ENCODE measurements around the gene CEACAM18. TPM values are rescaled to one million over a fixed set of nuclear protein-coding genes. Genes with fewer than 3 reads are reported as not detected.

Gene CEACAM18
- total and polyA plus RNA-seq, 2 experiments from 2014 or later, result not detected

DNA sequence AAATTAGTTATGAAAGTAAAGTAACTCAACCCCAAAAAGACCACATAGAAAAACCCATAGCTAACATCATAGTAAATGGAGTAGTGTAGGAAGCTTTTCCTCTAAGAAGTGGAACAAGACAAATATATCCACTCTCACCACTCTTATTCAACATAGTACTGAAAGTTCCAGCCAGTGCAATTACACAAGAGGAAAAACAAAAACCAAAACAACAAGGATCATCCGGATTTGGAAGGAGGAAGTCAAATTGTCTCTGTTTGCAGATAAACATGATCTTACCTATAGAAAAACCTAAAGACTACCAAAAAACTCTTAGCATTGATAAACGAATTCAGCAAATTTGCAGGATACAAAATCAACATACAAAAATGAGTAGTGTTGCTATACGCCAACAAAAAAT, 11.6 kb upstream of the CEACAM18 start:
- Histone ChIP-seq H3K4me3 (no peak overlapping the region), H3K9me3 (ENCODE audit: low read depth) (no peaks in the 10 kb centered on the region), H3K4me1 (ENCODE audit: low read depth) (no peaks in the 10 kb centered on the region), H3K27ac (no peak overlapping the region), H3K27me3 (no peaks in the 10 kb centered on the region), H3K36me3 (no peaks in the 10 kb centered on the region)
- DNase-seq (ENCODE audit: low read depth in 1 of 2, low spot score in 1 of 2), result no peak
- TF ChIP-seq, protein P1, sequence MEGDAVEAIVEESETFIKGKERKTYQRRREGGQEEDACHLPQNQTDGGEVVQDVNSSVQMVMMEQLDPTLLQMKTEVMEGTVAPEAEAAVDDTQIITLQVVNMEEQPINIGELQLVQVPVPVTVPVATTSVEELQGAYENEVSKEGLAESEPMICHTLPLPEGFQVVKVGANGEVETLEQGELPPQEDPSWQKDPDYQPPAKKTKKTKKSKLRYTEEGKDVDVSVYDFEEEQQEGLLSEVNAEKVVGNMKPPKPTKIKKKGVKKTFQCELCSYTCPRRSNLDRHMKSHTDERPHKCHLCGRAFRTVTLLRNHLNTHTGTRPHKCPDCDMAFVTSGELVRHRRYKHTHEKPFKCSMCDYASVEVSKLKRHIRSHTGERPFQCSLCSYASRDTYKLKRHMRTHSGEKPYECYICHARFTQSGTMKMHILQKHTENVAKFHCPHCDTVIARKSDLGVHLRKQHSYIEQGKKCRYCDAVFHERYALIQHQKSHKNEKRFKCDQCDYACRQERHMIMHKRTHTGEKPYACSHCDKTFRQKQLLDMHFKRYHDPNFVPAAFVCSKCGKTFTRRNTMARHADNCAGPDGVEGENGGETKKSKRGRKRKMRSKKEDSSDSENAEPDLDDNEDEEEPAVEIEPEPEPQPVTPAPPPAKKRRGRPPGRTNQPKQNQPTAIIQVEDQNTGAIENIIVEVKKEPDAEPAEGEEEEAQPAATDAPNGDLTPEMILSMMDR (IDR thresholded peaks at IDR 0.05; ENCODE audit: low read depth, low read length), result no peak

DNA sequence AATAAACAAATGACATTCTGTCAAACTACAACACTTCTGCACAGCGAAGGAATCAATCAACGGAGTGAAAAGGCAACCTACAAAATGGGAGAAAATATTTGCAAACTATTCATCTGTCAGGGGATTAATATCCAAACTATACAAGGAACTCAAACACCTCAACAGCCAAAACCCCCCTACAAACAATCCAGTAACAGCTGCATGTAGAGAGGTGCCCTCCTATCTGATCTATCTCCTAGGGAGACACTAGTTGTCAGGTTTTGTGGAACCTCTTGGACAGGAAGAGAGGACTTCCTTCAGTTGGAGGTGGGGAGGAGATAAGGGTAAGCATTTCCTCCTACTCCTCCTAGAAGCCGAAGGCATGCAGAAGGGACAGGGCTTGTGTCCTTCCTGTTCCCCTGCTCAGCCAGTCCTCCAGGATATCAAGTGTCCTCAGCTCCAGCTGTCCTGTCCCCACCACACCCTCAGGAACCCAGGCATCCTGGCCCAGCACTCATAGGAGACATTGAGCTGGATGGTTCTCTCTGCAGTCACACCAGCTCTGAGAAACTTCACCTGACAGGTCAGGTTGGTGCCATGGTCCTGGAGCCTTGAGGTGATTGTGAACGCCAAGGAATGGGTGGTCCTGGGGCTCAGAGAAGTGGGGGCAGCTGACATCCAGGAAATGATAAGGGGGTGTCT, 10.3 kb upstream of the CEACAM18 start:
- no peaks in the 10 kb centered on the region for H3K4me1 ChIP-seq (ENCODE audit: low read depth)

DNA sequence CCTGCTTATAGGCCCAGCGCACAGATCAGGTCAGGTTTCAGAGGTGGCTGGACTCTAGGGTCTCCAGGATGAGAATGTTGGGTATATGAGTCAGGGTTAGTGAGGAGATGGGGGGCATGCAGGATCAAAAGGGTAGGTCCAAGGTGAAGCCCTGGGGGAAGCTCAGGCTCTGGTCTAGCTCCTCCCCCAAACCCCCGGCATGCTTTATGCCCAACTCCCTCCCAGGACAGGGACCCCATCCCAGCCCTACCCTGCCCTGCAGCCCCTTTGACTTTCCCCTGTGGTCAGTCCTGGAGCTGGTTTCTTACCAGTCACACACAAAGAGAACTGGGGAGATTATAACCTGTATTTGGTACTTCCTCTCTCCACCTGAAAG, 9.8 kb upstream of the CEACAM18 start:
- no peaks in the 10 kb centered on the region for H3K36me3 ChIP-seq
- H3K27me3 ChIP-seq, result no peaks in the 10 kb centered on the region
- H3K9me3 ChIP-seq (ENCODE audit: low read depth), result no peaks in the 10 kb centered on the region
- TF ChIP-seq, protein P1 (IDR thresholded peaks at IDR 0.05; ENCODE audit: low read depth, low read length), result no peak
- DNase-seq (ENCODE audit: low read depth in 1 of 2, low spot score in 1 of 2), result no peak
- H3K4me1 ChIP-seq (ENCODE audit: low read depth), result no peaks in the 10 kb centered on the region
- H3K27ac ChIP-seq, result no peak overlapping the region
- H3K4me3 ChIP-seq, result no peak overlapping the region

More for the DNA sequence above, 10.3 kb upstream of the CEACAM18 start:
- H3K27ac ChIP-seq, result no peak overlapping the region
- H3K4me3 ChIP-seq, result no peak overlapping the region
- TF ChIP-seq, protein P1 (IDR thresholded peaks at IDR 0.05; ENCODE audit: low read depth, low read length), result no peak
- H3K27me3 ChIP-seq, result no peaks in the 10 kb centered on the region
- H3K36me3 ChIP-seq, result no peaks in the 10 kb centered on the region
- H3K9me3 ChIP-seq (ENCODE audit: low read depth), result no peaks in the 10 kb centered on the region
- no peak for DNase-seq (ENCODE audit: low read depth in 1 of 2, low spot score in 1 of 2)

DNA sequence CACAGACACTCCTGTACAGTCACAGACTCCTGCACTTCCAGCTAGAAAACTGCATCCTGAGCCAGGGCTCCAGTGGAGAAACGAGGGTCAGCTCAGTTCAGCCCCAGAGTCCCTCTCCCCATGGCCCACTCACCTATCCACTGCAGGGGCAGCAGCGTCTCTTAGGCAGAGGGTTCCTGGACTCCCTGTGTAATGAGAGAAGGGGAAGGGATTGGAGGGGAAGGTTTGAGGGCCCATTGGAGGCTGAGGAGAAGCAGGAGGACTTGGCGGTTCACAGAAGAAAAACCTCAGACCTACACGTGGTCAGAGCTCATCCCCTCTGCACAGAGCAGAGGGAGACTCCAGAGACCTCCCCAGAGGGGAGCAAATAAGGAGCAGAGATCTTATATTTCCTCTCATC, 9.2 kb upstream of the CEACAM18 start:
- H3K27me3 ChIP-seq, result no peaks in the 10 kb centered on the region
- TF ChIP-seq, protein P1 (IDR thresholded peaks at IDR 0.05; ENCODE audit: low read depth, low read length), result no peak
- no peak overlapping the region for H3K4me3 ChIP-seq

DNA sequence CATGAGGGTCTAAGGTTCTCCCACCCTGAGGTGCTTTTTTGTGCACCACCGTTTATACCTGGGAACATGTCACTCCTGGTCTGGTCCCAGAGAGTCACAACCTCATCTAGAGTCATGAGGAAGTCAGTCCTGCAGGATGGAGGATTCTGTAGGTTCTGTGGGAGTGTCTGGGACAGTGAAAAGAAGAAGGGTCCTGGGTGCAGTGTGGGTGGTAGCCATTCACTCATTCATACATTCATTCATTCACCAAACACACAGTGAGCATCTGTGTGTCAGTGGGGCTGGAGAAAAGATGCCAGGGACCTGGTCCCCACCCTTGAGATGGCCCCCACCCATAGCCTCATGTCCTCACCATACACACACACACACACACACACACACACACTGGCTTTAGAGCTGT, 8.7 kb upstream of the CEACAM18 start:
- no peaks in the 10 kb centered on the region for H3K36me3 ChIP-seq
- no peaks in the 10 kb centered on the region for H3K9me3 ChIP-seq (ENCODE audit: low read depth)
- H3K4me3 ChIP-seq, result no peak overlapping the region
- H3K27me3 ChIP-seq, result no peaks in the 10 kb centered on the region
- TF ChIP-seq, protein P1 (IDR thresholded peaks at IDR 0.05; ENCODE audit: low read depth, low read length), result no peak
- H3K4me1 ChIP-seq (ENCODE audit: low read depth), result no peaks in the 10 kb centered on the region
- no peak overlapping the region for H3K27ac ChIP-seq
- no peak for DNase-seq (ENCODE audit: low read depth in 1 of 2, low spot score in 1 of 2)

More for the DNA sequence above, 9.2 kb upstream of the CEACAM18 start:
- Histone ChIP-seq H3K9me3 (ENCODE audit: low read depth) (no peaks in the 10 kb centered on the region), H3K4me1 (ENCODE audit: low read depth) (no peaks in the 10 kb centered on the region), H3K27ac (no peak overlapping the region), H3K36me3 (no peaks in the 10 kb centered on the region)
- no peak for DNase-seq (ENCODE audit: low read depth in 1 of 2, low spot score in 1 of 2)

All from cardiac muscle cell (in vitro differentiated cells and primary cell).